ENCODE data around the gene ADGRL3. TPM values are rescaled to one million over a fixed set of nuclear protein-coding genes. Genes with fewer than 3 reads are reported as not detected.
"Not testable (repeated sequence)": the region's sequence is repeated elsewhere in the genome, so short reads cannot be mapped to it uniquely, and the experiment has no call there.

The ADGRL3 gene
- total RNA-seq, 2 experiments from 2014 or later = not detected

- no peak for DNase-seq
- H3K4me3 Mint-ChIP-seq = no peak overlapping the region
- H3K4me1 Mint-ChIP-seq = no peaks in the 10 kb centered on the region
- no peak overlapping the region for H3K27ac Mint-ChIP-seq
- intact Hi-C loops (cut with DNase I, micrococcal nuclease) = no loop called here
- no peaks in the 10 kb centered on the region for H3K36me3 Mint-ChIP-seq (ENCODE audit: low read depth)
- no peaks in the 10 kb centered on the region for H3K27me3 Mint-ChIP-seq
- ChIA-PET CTCF (no interaction called here), POLR2A (no interaction called here)
- no peak for ATAC-seq
- peaks cover 5% of the 10 kb centered on the region for H3K9me3 Mint-ChIP-seq (ENCODE audit: low read depth)
These were observed 132.6 kb downstream of the ADGRL3 start for GRCh38 chr4:61332693-61333092.

GRCh38 chr4:61333490-61333889, 133.4 kb downstream of the ADGRL3 start:
- ATAC-seq (no peak), DNase-seq (no peak)
- intact Hi-C loops (cut with DNase I, micrococcal nuclease) = no loop called here
- POLR2A ChIA-PET = no interaction called here
- no peaks in the 10 kb centered on the region for H3K27me3 Mint-ChIP-seq
- no peaks in the 10 kb centered on the region for H3K36me3 Mint-ChIP-seq (ENCODE audit: low read depth)
- H3K4me3 Mint-ChIP-seq = no peak overlapping the region
- H3K4me1 Mint-ChIP-seq = no peaks in the 10 kb centered on the region
- CTCF ChIA-PET = no interaction called here
- peaks cover 5% of the 10 kb centered on the region for H3K9me3 Mint-ChIP-seq (ENCODE audit: low read depth)
- H3K27ac Mint-ChIP-seq = no peak overlapping the region

- ChIA-PET CTCF (no interaction called here), POLR2A (no interaction called here)
- Mint-ChIP-seq H3K27ac (no peak overlapping the region), H3K4me3 (no peak overlapping the region), H3K4me1 (no peaks in the 10 kb centered on the region), H3K9me3 (ENCODE audit: low read depth) (peaks cover 2% of the 10 kb centered on the region), H3K36me3 (ENCODE audit: low read depth) (no peaks in the 10 kb centered on the region), H3K27me3 (no peaks in the 10 kb centered on the region)
- DNase-seq = no peak
- intact Hi-C loops (cut with DNase I, micrococcal nuclease) = no loop called here
- no peak for ATAC-seq
These were observed 135.2 kb downstream of the ADGRL3 start for GRCh38 chr4:61335241-61335763.

GRCh38 chr4:61336488-61336887, 136.4 kb downstream of the ADGRL3 start:
- ChIA-PET CTCF (no interaction called here), POLR2A (no interaction called here)

GRCh38 chr4:61336916-61337315, 136.8 kb downstream of the ADGRL3 start:
- Mint-ChIP-seq H3K4me3 (no peak overlapping the region), H3K27me3 (no peaks in the 10 kb centered on the region), H3K4me1 (no peaks in the 10 kb centered on the region), H3K9me3 (ENCODE audit: low read depth) (no peaks in the 10 kb centered on the region), H3K36me3 (ENCODE audit: low read depth) (no peaks in the 10 kb centered on the region), H3K27ac (no peak overlapping the region)
- POLR2A ChIA-PET = no interaction called here
- ATAC-seq (no peak), DNase-seq (no peak)
- intact Hi-C loops (cut with DNase I, micrococcal nuclease) = no loop called here
- CTCF ChIA-PET = no interaction called here

More at GRCh38 chr4:61336488-61336887, 136.4 kb downstream of the ADGRL3 start:
- Mint-ChIP-seq H3K4me3 (no peak overlapping the region), H3K9me3 (ENCODE audit: low read depth) (no peaks in the 10 kb centered on the region), H3K27ac (no peak overlapping the region), H3K27me3 (no peaks in the 10 kb centered on the region), H3K4me1 (no peaks in the 10 kb centered on the region), H3K36me3 (ENCODE audit: low read depth) (no peaks in the 10 kb centered on the region)
- ATAC-seq (no peak), DNase-seq (no peak)
- intact Hi-C loops (cut with DNase I, micrococcal nuclease) = no loop called here

- DNase-seq (no peak), ATAC-seq (no peak)
- CTCF ChIA-PET = no interaction called here
- no peak overlapping the region for H3K4me3 Mint-ChIP-seq
- no peak overlapping the region for H3K27ac Mint-ChIP-seq
- H3K4me1 Mint-ChIP-seq = no peaks in the 10 kb centered on the region
- intact Hi-C loops (cut with DNase I, micrococcal nuclease) = no loop called here
- no peaks in the 10 kb centered on the region for H3K36me3 Mint-ChIP-seq (ENCODE audit: low read depth)
- no peaks in the 10 kb centered on the region for H3K9me3 Mint-ChIP-seq (ENCODE audit: low read depth)
- H3K27me3 Mint-ChIP-seq = no peaks in the 10 kb centered on the region
- POLR2A ChIA-PET = no interaction called here
These were observed 141.9 kb downstream of the ADGRL3 start for GRCh38 chr4:61342061-61342460.

GRCh38 chr4:61350932-61351331, 150.8 kb downstream of the ADGRL3 start:
- POLR2A ChIA-PET = no interaction called here
- no peak for ATAC-seq
- intact Hi-C loops (cut with DNase I, micrococcal nuclease) = no loop called here

GRCh38 chr4:61356696-61357095, 156.6 kb downstream of the ADGRL3 start:
- H3K4me1 Mint-ChIP-seq = no peaks in the 10 kb centered on the region
- no peak overlapping the region for H3K4me3 Mint-ChIP-seq
- ATAC-seq = no peak

More at GRCh38 chr4:61350932-61351331, 150.8 kb downstream of the ADGRL3 start:
- H3K27ac Mint-ChIP-seq = no peak overlapping the region
- peaks cover 6% of the 10 kb centered on the region for H3K9me3 Mint-ChIP-seq (ENCODE audit: low read depth)
- H3K4me1 Mint-ChIP-seq = no peaks in the 10 kb centered on the region
- no peak for DNase-seq
- no peaks in the 10 kb centered on the region for H3K36me3 Mint-ChIP-seq (ENCODE audit: low read depth)
- H3K4me3 Mint-ChIP-seq = no peak overlapping the region
- H3K27me3 Mint-ChIP-seq = no peaks in the 10 kb centered on the region
- CTCF ChIA-PET = no interaction called here

GRCh38 chr4:61359301-61359700, 159.2 kb downstream of the ADGRL3 start:
- no peak overlapping the region for H3K4me3 Mint-ChIP-seq
- no peaks in the 10 kb centered on the region for H3K36me3 Mint-ChIP-seq (ENCODE audit: low read depth)
- no peak for ATAC-seq
- intact Hi-C loops (cut with DNase I, micrococcal nuclease) = no loop called here
- no peaks in the 10 kb centered on the region for H3K27me3 Mint-ChIP-seq
- CTCF ChIA-PET = interaction anchor here (0.6 kb wide), 1 partner anchor 927 kb away, joined by 4 read pairs; no protein-coding TSS in a partner anchor
- POLR2A ChIA-PET = no interaction called here
- DNase-seq = no peak
- no peaks in the 10 kb centered on the region for H3K4me1 Mint-ChIP-seq
- H3K9me3 Mint-ChIP-seq (ENCODE audit: low read depth) = peaks cover 5% of the 10 kb centered on the region
- no peak overlapping the region for H3K27ac Mint-ChIP-seq

More at GRCh38 chr4:61356696-61357095, 156.6 kb downstream of the ADGRL3 start:
- no peaks in the 10 kb centered on the region for H3K36me3 Mint-ChIP-seq (ENCODE audit: low read depth)
- H3K27me3 Mint-ChIP-seq = no peaks in the 10 kb centered on the region
- H3K9me3 Mint-ChIP-seq (ENCODE audit: low read depth) = peaks cover 8% of the 10 kb centered on the region
- ChIA-PET CTCF (no interaction called here), POLR2A (no interaction called here)
- H3K27ac Mint-ChIP-seq = no peak overlapping the region
- DNase-seq = no peak
- intact Hi-C loops (cut with DNase I, micrococcal nuclease) = no loop called here

GRCh38 chr4:61372817-61373216, 172.7 kb downstream of the ADGRL3 start:
- H3K4me3 Mint-ChIP-seq; H3K4me1 Mint-ChIP-seq; H3K27me3 Mint-ChIP-seq; POLR2A ChIA-PET; DNase-seq; H3K36me3 Mint-ChIP-seq (ENCODE audit: low read depth); H3K9me3 Mint-ChIP-seq (ENCODE audit: low read depth); ATAC-seq; H3K27ac Mint-ChIP-seq; intact Hi-C loops (cut with DNase I, micrococcal nuclease); CTCF ChIA-PET: not testable (repeated sequence)

GRCh38 chr4:61373901-61374440, 173.8 kb downstream of the ADGRL3 start:
- intact Hi-C loops (cut with DNase I, micrococcal nuclease) = no loop called here
- H3K27me3 Mint-ChIP-seq = no peaks in the 10 kb centered on the region
- peaks cover 5% of the 10 kb centered on the region for H3K9me3 Mint-ChIP-seq (ENCODE audit: low read depth)
- POLR2A ChIA-PET = no interaction called here
- no peaks in the 10 kb centered on the region for H3K36me3 Mint-ChIP-seq (ENCODE audit: low read depth)
- no peak overlapping the region for H3K27ac Mint-ChIP-seq
- no peaks in the 10 kb centered on the region for H3K4me1 Mint-ChIP-seq
- CTCF ChIA-PET = no interaction called here
- ATAC-seq = no peak
- no peak for DNase-seq
- H3K4me3 Mint-ChIP-seq = no peak overlapping the region

GRCh38 chr4:61374447-61374891, 174.3 kb downstream of the ADGRL3 start:
- no peaks in the 10 kb centered on the region for H3K4me1 Mint-ChIP-seq
- no peak for ATAC-seq
- CTCF ChIA-PET = no interaction called here
- no peak overlapping the region for H3K4me3 Mint-ChIP-seq
- H3K27ac Mint-ChIP-seq = no peak overlapping the region
- peaks cover 5% of the 10 kb centered on the region for H3K9me3 Mint-ChIP-seq (ENCODE audit: low read depth)
- POLR2A ChIA-PET = no interaction called here
- no peaks in the 10 kb centered on the region for H3K36me3 Mint-ChIP-seq (ENCODE audit: low read depth)
- DNase-seq = no peak
- no peaks in the 10 kb centered on the region for H3K27me3 Mint-ChIP-seq
- intact Hi-C loops (cut with DNase I, micrococcal nuclease) = no loop called here

GRCh38 chr4:61375301-61375700, 175.2 kb downstream of the ADGRL3 start:
- Mint-ChIP-seq H3K4me3 (no peak overlapping the region), H3K27me3 (no peaks in the 10 kb centered on the region), H3K36me3 (ENCODE audit: low read depth) (no peaks in the 10 kb centered on the region), H3K27ac (no peak overlapping the region), H3K9me3 (ENCODE audit: low read depth) (peaks cover 5% of the 10 kb centered on the region), H3K4me1 (no peaks in the 10 kb centered on the region)
- no peak for ATAC-seq
- intact Hi-C loops (cut with DNase I, micrococcal nuclease) = no loop called here
- ChIA-PET POLR2A (no interaction called here), CTCF (no interaction called here)
- no peak for DNase-seq
